Ovary (tissue), 3 donors: Measurements from ENCODE around the gene RBM33.

ENCODE experiments used
- EP300 ChIP-seq: sonication (generic); formaldehyde crosslinking; IDR thresholded peaks from one replicate; pipeline ENCODE4 v1.6.1; 2017; ENCODE audit warnings: antibody characterized with exemption
- TF ChIP-seq, protein P1 (sequence below), 3 donors: fragments of 450-650 bp in 2 of 3; fragments of 200-600 bp in 1 of 3; IDR thresholded peaks; one replicate each; pipeline versions ENCODE4 v1.5.1 to v1.8.0; 2016 to 2022; ENCODE audit warnings: antibody characterized with exemption in 3 of 3, mild to moderate bottlenecking in 1 of 3
- donor health status: DM: no; HTN: no; CAD: no.

- TF ChIP-seq, protein P1, sequence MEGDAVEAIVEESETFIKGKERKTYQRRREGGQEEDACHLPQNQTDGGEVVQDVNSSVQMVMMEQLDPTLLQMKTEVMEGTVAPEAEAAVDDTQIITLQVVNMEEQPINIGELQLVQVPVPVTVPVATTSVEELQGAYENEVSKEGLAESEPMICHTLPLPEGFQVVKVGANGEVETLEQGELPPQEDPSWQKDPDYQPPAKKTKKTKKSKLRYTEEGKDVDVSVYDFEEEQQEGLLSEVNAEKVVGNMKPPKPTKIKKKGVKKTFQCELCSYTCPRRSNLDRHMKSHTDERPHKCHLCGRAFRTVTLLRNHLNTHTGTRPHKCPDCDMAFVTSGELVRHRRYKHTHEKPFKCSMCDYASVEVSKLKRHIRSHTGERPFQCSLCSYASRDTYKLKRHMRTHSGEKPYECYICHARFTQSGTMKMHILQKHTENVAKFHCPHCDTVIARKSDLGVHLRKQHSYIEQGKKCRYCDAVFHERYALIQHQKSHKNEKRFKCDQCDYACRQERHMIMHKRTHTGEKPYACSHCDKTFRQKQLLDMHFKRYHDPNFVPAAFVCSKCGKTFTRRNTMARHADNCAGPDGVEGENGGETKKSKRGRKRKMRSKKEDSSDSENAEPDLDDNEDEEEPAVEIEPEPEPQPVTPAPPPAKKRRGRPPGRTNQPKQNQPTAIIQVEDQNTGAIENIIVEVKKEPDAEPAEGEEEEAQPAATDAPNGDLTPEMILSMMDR (IDR thresholded peaks at IDR 0.05), result no peak
- no peak for TF ChIP-seq EP300
Measured at GRCh38 chr7:155806096-155806871, 161.8 kb downstream of the RBM33 start.
